Effector CD8-positive, alpha-beta T cell (primary cell): Measurements from ENCODE around the gene PCDHGC4.

ENCODE experiments used
- DNase-seq: peaks from one replicate; lab custom pipeline; 2025; lab: John Stamatoyannopoulos, UW

Gene PCDHGC4

DNA sequence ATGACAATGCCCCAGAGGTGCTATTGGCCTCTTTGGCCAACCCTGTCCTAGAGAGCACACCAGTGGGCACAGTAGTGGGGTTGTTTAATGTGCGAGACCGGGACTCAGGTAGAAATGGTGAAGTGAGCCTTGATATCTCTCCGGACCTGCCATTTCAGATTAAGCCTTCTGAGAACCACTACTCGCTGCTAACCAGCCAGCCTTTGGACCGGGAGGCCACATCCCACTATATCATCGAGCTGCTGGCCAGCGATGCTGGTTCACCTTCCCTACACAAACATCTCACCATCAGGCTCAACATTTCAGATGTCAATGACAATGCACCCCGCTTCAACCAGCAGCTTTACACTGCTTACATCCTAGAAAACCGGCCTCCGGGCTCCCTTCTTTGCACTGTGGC, 5.4 kb downstream of the PCDHGC4 start:
- DNase-seq: no peak

DNA sequence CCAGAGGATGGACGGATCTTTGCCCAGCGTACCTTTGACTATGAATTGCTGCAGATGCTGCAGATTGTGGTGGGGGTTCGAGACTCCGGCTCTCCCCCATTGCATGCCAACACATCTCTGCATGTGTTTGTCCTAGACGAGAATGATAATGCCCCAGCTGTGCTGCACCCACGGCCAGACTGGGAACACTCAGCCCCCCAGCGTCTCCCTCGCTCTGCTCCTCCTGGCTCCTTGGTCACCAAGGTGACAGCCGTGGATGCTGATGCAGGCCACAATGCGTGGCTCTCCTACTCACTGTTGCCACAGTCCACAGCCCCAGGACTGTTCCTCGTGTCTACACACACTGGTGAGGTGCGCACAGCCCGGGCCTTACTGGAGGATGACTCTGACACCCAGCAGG, 5.9 kb downstream of the PCDHGC4 start:
- no peak for DNase-seq

GRCh38 chr5:141491323-141492167, 6.7 kb downstream of the PCDHGC4 start:
- no peak for DNase-seq

GRCh38 chr5:141492168-141492885, 7.5 kb downstream of the PCDHGC4 start:
- no peak for DNase-seq

- DNase-seq: no peak
Observed at GRCh38 chr5:141493500-141494422, 8.9 kb downstream of the PCDHGC4 start.

DNA sequence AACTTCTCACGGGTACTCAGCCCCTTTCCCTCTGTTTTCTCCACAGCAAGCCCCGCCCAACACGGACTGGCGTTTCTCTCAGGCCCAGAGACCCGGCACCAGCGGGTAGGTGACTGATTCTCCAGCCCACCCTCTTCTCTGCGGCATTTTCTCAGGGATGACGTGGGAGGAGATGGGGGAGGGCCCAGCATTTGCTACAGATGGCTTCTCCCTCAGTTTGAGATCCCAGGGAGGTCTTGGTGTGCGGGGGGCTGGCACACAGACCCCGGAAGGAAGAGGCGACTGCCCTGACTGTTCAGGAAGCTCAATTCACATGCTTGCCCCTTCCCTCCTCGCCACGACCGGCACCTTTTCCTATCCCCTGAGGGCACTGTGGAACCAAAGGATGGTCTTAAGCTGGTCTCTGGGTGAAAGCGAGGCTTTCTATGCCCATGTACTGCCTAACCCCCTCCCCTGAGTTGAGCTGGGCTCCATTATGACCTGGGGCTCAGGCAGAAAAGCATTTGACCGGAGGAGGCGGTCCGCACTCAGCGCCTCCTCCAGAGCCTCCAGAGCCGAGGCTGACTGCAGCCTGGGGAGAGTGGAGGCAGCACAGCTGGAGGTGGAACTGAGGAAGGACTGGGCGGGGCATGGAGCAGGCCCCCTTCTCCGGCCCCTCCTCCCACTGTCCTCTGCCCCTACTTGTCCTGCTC, 10.1 kb downstream of the PCDHGC4 start:
- no peak for DNase-seq

- DNase-seq: no peak
Observed at GRCh38 chr5:141495453-141495811, 10.6 kb downstream of the PCDHGC4 start.

DNA sequence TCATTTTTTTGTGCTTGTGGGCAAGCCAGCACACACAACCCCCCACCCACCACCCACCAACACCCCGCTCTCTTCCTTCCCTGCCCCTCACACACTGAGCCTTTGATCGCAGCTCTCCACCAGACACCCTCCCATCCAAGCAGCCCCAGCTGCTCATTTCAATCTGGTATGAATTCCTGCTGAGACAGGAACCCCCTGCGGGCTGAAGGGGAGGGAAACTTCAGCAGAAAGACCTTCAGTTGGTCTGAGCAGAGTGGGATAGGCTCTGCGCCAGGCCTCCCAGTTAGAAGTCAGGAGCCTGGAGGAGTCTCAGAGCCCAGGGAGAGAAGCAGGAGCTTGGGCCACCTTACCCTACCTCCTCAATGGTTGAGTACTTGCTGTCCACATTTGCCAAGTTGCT, 11.2 kb downstream of the PCDHGC4 start:
- no peak for DNase-seq

DNA sequence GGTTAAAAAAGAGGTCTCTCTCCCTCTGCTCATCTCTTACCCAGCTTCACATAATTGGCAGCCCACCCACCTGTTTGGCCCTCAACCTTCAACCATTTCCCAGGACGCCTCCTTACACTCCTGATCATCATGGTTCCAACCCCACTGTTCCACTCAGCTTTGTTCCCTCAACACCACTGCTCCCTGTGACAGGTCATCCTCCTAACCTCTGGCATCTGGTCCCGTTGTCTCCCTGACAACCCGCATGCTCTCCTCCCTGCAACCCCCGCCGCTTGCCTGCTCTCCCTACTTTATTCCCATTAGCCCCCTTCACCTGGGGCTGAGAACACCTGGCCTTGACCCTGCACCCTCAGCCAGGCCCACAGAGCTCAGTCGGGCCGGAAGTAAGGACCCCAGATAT, 16.9 kb downstream of the PCDHGC4 start:
- no peak for DNase-seq

DNA sequence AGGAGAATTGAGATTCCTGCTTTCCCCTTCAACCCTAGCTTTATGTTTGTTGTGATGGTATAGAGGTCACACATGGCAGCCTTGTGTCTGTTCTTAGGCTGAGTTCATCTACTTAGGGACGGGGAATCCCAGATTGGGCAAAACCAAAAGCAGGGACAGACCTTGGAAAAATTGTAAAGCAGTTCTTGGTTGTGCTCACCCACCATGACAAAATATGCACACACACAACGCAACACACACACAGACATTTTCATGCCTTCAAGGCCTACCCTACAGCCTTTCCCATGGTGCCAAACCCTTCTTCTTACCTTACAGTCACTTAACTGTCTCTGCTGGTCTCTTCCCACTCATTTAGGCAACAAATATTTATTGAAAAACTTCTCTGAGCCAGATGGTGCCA, 18.9 kb downstream of the PCDHGC4 start:
- DNase-seq: no peak

GRCh38 chr5:141504216-141504615, 19.4 kb downstream of the PCDHGC4 start:
- no peak for DNase-seq

DNA sequence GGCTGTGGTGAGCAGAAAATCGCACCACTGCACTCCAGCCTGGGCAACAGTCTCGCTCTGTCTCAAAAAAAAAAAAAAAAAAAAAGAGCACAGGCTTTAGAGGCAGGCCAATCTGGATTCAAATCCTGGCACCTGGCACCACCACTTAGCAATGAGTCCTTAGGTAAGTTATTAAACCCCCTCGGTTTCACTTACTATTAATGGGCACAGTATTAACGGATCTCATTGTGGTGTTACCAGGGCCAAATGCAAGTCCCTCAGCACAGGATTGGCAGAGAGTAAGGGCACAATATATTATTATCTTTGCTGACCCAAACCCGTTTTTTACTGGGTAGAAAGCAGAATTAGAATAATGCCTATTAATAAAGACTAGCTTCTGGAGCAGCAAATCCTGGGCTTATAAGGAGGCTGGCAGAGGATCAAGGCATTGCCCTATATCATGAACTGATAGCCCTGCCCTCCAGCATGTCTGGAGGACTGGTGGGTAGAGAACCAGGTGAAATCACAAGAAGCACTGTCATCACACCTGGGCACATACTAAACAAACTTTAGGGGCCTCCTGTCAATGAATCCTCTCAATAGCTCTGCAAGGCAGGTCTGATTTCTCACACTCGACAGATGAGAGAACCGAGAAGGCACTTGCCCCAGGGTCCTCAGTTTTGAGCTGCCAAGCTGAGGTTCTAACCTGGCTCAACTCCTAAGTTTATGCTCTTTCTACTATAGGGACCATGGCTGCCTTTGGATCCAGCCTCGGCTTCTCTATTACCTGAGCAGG, 21.7 kb downstream of the PCDHGC4 start:
- no peak for DNase-seq

DNA sequence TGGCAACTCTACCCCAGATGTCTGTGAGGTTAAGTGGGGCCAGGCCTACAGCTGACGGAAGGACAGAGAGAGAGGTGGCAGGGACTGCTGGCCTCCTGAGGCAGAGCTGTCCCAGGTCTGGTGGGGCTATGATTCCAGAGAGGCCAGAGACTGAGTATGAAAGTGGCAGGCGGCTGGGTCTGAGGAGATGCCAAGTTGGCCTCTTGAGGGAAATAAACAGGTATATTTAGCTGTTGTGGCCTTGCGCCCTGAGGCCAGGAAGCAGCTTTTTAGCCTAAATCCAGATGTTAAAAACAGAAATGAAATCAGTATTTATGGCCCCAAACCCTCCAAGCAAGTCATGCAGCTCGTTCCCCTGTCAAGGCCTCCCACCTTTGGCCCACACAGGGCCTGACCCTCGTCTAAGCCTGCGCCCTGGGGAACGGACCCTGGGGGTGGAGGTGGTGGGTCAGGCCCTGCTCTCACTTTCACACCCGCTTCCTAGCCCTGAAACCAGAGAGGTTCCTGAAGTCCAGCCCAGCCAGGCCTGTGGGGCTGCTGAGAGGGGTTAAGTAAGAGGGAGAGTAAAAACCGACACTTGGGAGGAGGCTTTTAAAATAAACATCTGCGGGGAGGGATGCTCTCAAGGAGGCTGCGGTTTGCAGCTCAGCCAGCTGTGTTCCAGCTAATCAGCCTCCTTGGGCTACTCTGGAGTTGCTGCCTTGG, 22.7 kb downstream of the PCDHGC4 start:
- DNase-seq: no peak

DNA sequence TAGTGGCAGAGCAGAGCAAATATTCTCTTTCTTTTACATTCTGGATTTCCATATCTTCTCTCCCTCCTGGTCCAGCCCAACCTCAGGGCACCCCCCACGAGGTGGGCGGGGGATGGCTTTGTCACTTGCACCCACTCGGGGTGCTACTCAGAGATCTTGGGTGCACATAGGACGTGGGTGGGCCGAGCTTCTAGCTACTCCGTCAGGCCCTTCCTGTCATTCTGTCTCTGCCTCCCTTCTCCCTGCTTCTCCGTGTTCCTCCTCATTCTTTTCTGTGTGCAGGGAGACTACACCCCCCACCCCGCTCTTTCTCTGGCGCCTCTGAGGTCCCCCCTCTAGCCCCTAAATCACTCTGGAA, 23.6 kb downstream of the PCDHGC4 start:
- no peak for DNase-seq

GRCh38 chr5:141508798-141509611, 24.2 kb downstream of the PCDHGC4 start:
- DNase-seq: no peak

GRCh38 chr5:141510160-141510559, 25.3 kb downstream of the PCDHGC4 start:
- DNase-seq: no peak

DNA sequence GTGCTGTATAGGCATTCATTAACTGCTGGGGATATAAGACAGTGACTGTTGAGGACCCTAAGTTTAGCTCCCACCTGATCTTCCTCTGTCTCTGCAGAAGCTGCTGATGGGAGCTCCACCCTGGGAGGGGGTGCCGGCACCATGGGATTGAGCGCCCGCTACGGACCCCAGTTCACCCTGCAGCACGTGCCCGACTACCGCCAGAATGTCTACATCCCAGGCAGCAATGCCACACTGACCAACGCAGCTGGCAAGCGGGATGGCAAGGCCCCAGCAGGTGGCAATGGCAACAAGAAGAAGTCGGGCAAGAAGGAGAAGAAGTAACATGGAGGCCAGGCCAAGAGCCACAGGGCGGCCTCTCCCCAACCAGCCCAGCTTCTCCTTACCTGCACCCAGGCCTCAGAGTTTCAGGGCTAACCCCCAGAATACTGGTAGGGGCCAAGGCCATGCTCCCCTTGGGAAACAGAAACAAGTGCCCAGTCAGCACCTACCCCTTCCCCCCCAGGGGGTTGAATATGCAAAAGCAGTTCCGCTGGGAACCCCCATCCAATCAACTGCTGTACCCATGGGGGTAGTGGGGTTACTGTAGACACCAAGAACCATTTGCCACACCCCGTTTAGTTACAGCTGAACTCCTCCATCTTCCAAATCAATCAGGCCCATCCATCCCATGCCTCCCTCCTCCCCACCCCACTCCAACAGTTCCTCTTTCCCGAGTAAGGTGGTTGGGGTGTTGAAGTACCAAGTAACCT, 26.2 kb downstream of the PCDHGC4 start:
- DNase-seq: no peak

DNA sequence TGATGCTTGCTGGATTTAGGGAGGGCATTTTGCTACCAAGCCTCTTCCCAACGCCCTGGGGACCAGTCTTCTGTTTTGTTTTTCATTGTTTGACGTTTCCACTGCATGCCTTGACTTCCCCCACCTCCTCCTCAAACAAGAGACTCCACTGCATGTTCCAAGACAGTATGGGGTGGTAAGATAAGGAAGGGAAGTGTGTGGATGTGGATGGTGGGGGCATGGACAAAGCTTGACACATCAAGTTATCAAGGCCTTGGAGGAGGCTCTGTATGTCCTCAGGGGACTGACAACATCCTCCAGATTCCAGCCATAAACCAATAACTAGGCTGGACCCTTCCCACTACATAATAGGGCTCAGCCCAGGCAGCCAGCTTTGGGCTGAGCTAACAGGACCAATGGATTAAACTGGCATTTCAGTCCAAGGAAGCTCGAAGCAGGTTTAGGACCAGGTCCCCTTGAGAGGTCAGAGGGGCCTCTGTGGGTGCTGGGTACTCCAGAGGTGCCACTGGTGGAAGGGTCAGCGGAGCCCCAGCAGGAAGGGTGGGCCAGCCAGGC, 27.0 kb downstream of the PCDHGC4 start:
- DNase-seq: no peak
